Type B pancreatic cell (in vitro differentiated cells): Measurements from ENCODE around the gene XYLT1. TPM values are rescaled to one million over a fixed set of nuclear protein-coding genes. Genes with fewer than 3 reads are reported as not detected.

Experiments used
- DNase-seq: peaks from one replicate; pipeline ENCODE4 v3.0.0; 2021; ENCODE audit warnings: mixed read lengths; ENCODE audit not compliant: unreplicated experiment; ENCODE audit errors: extremely low spot score
- H3K27ac Mint-ChIP-seq: 2 replicates; pipeline ENCODE4 v1.8.0; 2021; ENCODE audit warnings: mild to moderate bottlenecking, mixed read lengths
- H3K27me3 Mint-ChIP-seq: 2 replicates; pipeline ENCODE4 v1.8.0; 2021; ENCODE audit warnings: mixed read lengths
- H3K36me3 Mint-ChIP-seq: 2 replicates; pipeline ENCODE4 v1.8.0; 2021; ENCODE audit warnings: mixed read lengths
- H3K4me1 Mint-ChIP-seq: one replicate; pipeline ENCODE4 v1.8.0; 2021; ENCODE audit warnings: mixed read lengths; ENCODE audit not compliant: unreplicated experiment
- H3K4me3 Mint-ChIP-seq: 2 replicates; pipeline ENCODE4 v1.8.0; 2021; ENCODE audit warnings: mild to moderate bottlenecking, mixed read lengths
- H3K9me3 Mint-ChIP-seq: 2 replicates; pipeline ENCODE4 v1.8.0; 2021; ENCODE audit warnings: mixed read lengths
- total RNA-seq: library from RNA; stranded (reverse); gene quantifications from 2 replicates; pipeline ENCODE4 v1.2.1, GENCODE V29; 2021; ENCODE audit warnings: low replicate concordance
- TF ChIP-seq, protein P1 (sequence below): fragments of 200-600 bp; sonication (generic); conservative IDR thresholded peaks from 2 replicates; pipeline ENCODE4 v1.5.0; 2021; ENCODE audit warnings: antibody characterized with exemption, mild to moderate bottlenecking

Gene XYLT1
- total RNA-seq, 1 donor from 2014 or later = 14.9 TPM

DNA sequence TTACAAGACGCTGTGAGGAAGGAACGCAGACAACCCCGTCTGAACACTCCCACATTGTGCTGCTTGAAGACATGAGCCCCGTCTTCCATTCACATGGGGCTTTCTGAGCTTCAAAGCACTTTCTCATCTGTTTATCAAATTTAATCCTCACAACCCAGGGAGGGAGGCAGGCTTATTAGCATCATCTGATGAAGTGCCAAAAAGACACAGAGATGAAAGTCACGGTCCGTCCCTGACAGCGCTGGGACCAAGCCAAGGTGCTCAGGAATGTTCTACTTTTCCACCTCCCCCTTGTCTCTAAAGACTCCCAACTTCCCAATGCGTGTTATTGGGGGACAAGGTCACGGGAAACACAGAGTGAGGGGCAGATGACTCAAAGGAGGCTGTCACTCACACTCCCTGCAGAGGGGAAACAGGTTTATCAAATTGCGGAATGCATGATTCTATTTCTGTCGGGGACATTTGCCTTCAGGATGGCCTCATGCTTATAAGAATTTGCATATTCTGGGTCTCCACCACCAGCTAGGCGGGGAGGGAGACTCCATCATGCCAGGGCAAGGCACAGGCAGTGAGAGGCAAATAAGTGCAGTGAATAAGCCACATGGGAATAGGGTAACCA is 10.7 kb downstream of the XYLT1 start:
- TF ChIP-seq, protein P1, sequence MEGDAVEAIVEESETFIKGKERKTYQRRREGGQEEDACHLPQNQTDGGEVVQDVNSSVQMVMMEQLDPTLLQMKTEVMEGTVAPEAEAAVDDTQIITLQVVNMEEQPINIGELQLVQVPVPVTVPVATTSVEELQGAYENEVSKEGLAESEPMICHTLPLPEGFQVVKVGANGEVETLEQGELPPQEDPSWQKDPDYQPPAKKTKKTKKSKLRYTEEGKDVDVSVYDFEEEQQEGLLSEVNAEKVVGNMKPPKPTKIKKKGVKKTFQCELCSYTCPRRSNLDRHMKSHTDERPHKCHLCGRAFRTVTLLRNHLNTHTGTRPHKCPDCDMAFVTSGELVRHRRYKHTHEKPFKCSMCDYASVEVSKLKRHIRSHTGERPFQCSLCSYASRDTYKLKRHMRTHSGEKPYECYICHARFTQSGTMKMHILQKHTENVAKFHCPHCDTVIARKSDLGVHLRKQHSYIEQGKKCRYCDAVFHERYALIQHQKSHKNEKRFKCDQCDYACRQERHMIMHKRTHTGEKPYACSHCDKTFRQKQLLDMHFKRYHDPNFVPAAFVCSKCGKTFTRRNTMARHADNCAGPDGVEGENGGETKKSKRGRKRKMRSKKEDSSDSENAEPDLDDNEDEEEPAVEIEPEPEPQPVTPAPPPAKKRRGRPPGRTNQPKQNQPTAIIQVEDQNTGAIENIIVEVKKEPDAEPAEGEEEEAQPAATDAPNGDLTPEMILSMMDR = no peak
- Mint-ChIP-seq H3K4me1 (peaks cover 16% of the 10 kb centered on the region), H3K27me3 (no peaks in the 10 kb centered on the region), H3K36me3 (peaks cover 6% of the 10 kb centered on the region), H3K9me3 (no peaks in the 10 kb centered on the region), H3K4me3 (no peak overlapping the region), H3K27ac (no peak overlapping the region)
- DNase-seq = no peak

DNA sequence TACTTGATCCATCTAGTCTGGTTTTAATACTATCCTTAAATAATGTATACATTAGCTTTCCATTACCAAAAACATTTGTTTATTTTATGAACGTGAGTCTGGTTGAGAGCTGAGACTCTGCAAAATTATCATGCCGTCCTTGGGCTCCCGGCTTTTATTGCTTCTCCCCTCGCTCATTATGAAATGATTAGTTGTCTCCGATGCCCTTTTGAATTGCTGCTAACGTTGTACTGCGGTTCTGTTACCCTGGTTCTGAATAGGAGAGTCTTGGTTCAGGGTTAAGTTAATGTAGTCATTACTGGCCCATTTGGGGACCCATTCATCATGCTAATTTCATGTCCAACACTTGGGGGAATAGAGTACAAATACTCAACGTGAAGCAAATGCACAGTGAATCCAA is 12.8 kb downstream of the XYLT1 start:
- no peak for DNase-seq
- no peaks in the 10 kb centered on the region for H3K27me3 Mint-ChIP-seq
- TF ChIP-seq, protein P1 = no peak
- H3K4me1 Mint-ChIP-seq = peaks cover 16% of the 10 kb centered on the region
- peaks cover 4% of the 10 kb centered on the region for H3K36me3 Mint-ChIP-seq
- H3K4me3 Mint-ChIP-seq = no peak overlapping the region
- no peaks in the 10 kb centered on the region for H3K9me3 Mint-ChIP-seq
- H3K27ac Mint-ChIP-seq = no peak overlapping the region

DNA sequence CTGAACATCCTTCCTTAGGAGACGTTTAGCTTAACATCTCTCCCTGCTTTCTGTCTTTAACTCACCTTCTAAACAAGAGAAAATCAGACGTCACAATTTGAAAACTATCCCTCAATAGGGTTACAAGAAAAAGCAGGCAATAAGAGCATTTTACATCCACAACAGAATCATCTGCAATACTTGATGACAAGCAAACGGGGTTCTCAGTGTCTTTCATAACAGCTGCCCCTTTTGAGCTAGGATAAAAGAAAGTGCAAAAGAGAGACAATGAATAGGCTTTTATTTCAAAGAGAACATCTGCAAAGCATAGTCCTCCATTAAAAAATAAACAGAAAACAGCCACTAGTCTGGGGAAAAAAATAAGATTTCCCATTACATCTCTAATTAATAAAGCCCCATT is 13.2 kb downstream of the XYLT1 start:
- TF ChIP-seq, protein P1 = no peak
- DNase-seq = no peak
- H3K27ac Mint-ChIP-seq = no peak overlapping the region
- H3K9me3 Mint-ChIP-seq = no peaks in the 10 kb centered on the region
- H3K27me3 Mint-ChIP-seq = no peaks in the 10 kb centered on the region
- no peaks in the 10 kb centered on the region for H3K36me3 Mint-ChIP-seq
- no peak overlapping the region for H3K4me3 Mint-ChIP-seq
- peaks cover 16% of the 10 kb centered on the region for H3K4me1 Mint-ChIP-seq

DNA sequence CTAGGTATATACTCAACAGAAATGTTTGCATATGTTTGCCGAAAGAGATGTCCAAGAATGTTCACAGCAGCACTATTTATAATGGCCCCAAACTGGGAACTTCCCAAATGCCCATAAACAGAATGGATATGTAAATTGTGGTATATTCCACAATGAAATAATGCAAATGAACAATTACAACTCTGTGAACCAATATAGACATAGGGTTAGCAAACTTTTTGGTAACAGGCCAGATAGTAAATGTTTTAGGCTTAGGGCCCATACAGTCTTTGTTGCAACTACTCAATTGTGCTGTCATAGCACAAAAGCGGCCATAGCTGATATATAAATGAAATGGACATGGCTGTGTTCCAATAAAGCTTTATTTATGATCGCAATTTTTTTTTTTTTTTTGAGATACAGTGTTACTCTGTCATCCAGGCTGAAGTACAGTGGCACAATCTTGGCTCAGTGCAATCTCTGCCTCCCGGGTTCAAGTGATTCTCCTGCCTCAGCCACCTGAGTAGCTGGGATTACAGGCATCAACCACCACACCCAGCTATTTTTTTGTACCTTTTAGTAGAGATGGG is 16.5 kb downstream of the XYLT1 start:
- no peaks in the 10 kb centered on the region for H3K4me1 Mint-ChIP-seq
- TF ChIP-seq, protein P1 = no peak
- no peaks in the 10 kb centered on the region for H3K27me3 Mint-ChIP-seq

DNA sequence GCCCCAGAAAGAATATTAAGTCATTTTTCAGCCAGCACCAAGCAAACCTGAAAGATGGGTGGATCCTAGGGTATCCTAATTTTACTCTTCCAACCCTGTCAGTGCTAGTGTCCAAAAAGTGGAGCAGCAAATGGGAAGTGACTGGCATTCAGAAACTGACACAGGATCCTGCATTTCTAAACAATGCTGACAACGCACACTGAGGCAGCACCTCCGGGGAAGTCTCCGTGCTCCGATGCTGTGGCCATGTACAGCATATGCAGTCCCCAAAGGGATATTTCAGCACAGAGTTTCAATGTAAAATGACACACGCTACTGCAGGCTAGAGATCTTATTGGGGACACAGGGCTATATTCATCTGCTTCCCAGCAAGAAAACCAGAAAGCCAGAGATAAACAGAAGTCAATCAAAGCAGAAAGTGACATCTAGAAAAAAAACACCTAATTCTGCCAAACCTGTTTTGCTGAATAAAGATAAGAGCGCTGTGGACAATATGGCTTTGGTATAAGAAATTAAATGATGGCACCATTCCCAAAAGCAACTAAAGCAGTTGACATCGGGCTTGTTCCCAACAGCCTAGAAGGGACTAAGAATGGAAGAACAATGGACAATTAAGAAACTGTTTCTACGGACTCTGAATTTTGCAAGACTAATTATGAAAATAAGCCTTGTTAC is 17.3 kb downstream of the XYLT1 start:
- H3K27me3 Mint-ChIP-seq = no peaks in the 10 kb centered on the region

More for the DNA sequence above, 16.5 kb downstream of the XYLT1 start:
- Mint-ChIP-seq H3K4me3 (no peak overlapping the region), H3K36me3 (no peaks in the 10 kb centered on the region), H3K27ac (no peak overlapping the region), H3K9me3 (no peaks in the 10 kb centered on the region)
- DNase-seq = no peak

More for the DNA sequence above, 17.3 kb downstream of the XYLT1 start:
- no peak for DNase-seq
- Mint-ChIP-seq H3K9me3 (no peaks in the 10 kb centered on the region), H3K27ac (no peak overlapping the region), H3K4me1 (no peaks in the 10 kb centered on the region), H3K36me3 (no peaks in the 10 kb centered on the region), H3K4me3 (no peak overlapping the region)
- TF ChIP-seq, protein P1 = no peak
